ENCODE measurements around the gene CYP4B1.
A peak's percentile ranks its signal among the peaks of the same experiment; 100 is the strongest.
"Not testable (repeated sequence)": the region's sequence is repeated elsewhere in the genome, so short reads cannot be mapped to it uniquely, and the experiment has no call there.

Gene CYP4B1

GRCh38 chr1:46798810-46799209 is at the start of gene CYP4B1:
CYP4B1 (plus strand) TSS chr1:46799046; CDS start chr1:46799082, 36 bp downstream.
- DNase-seq (ENCODE audit: low spot score): no peak
- FAIRE-seq: no peak

GRCh38 chr1:46749404-46749803 is 49.4 kb upstream of the CYP4B1 start:
- DNase-seq (ENCODE audit: low spot score) (no peak), FAIRE-seq (no peak)

GRCh38 chr1:46749921-46750404 is 48.9 kb upstream of the CYP4B1 start:
- no peak for FAIRE-seq

GRCh38 chr1:46753985-46754384 is 44.9 kb upstream of the CYP4B1 start:
- FAIRE-seq: no peak
- no peak for DNase-seq (ENCODE audit: low spot score)

More at GRCh38 chr1:46749921-46750404, 48.9 kb upstream of the CYP4B1 start:
- DNase-seq (ENCODE audit: low spot score): no peak

- DNase-seq (ENCODE audit: low spot score); FAIRE-seq: not testable (repeated sequence)
Observed at GRCh38 chr1:46754707-46755106, 44.1 kb upstream of the CYP4B1 start.

- no peak for FAIRE-seq
- no peak for DNase-seq (ENCODE audit: low spot score)
Observed at GRCh38 chr1:46755121-46755520, 43.7 kb upstream of the CYP4B1 start.

GRCh38 chr1:46757247-46757955 is 41.4 kb upstream of the CYP4B1 start:
- DNase-seq (ENCODE audit: low spot score): peak; percentile 47
- no peak for FAIRE-seq

GRCh38 chr1:46757956-46758528 is 40.8 kb upstream of the CYP4B1 start:
- FAIRE-seq (no peak), DNase-seq (ENCODE audit: low spot score) (no peak)

- DNase-seq (ENCODE audit: low spot score): no peak
- FAIRE-seq: no peak
Observed at GRCh38 chr1:46760558-46761166, 38.2 kb upstream of the CYP4B1 start.

- DNase-seq (ENCODE audit: low spot score): no peak
Observed at GRCh38 chr1:46761740-46762139, 37.1 kb upstream of the CYP4B1 start.

GRCh38 chr1:46764402-46764801 is 34.4 kb upstream of the CYP4B1 start:
- FAIRE-seq (no peak), DNase-seq (ENCODE audit: low spot score) (no peak)

More at GRCh38 chr1:46761740-46762139, 37.1 kb upstream of the CYP4B1 start:
- no peak for FAIRE-seq

GRCh38 chr1:46767649-46768282 is 31.1 kb upstream of the CYP4B1 start:
- no peak for FAIRE-seq
- DNase-seq (ENCODE audit: low spot score): no peak

- DNase-seq (ENCODE audit: low spot score): no peak
- FAIRE-seq: no peak
Observed at GRCh38 chr1:46768445-46768844, 30.4 kb upstream of the CYP4B1 start.

- FAIRE-seq (no peak), DNase-seq (ENCODE audit: low spot score) (no peak)
Observed at GRCh38 chr1:46769028-46769740, 29.7 kb upstream of the CYP4B1 start.

- DNase-seq (ENCODE audit: low spot score): no peak
- FAIRE-seq: peak; percentile 70
Observed at GRCh38 chr1:46770541-46770940, 28.3 kb upstream of the CYP4B1 start.

GRCh38 chr1:46772571-46772970 is 26.3 kb upstream of the CYP4B1 start:
- DNase-seq (ENCODE audit: low spot score) (no peak), FAIRE-seq (no peak)

GRCh38 chr1:46774297-46774696 is 24.5 kb upstream of the CYP4B1 start:
- FAIRE-seq (no peak), DNase-seq (ENCODE audit: low spot score) (no peak)

- not testable (repeated sequence) for FAIRE-seq; DNase-seq (ENCODE audit: low spot score)
Observed at GRCh38 chr1:46778456-46778855, 20.4 kb upstream of the CYP4B1 start.

- no peak for DNase-seq (ENCODE audit: low spot score)
- FAIRE-seq: no peak
Observed at GRCh38 chr1:46784666-46785065, 14.2 kb upstream of the CYP4B1 start.

GRCh38 chr1:46788634-46789033 is 10.2 kb upstream of the CYP4B1 start:
- FAIRE-seq; DNase-seq (ENCODE audit: low spot score): not testable (repeated sequence)

- no peak for FAIRE-seq
Observed at GRCh38 chr1:46790446-46791101, 8.3 kb upstream of the CYP4B1 start.

More at GRCh38 chr1:46790446-46791101, 8.3 kb upstream of the CYP4B1 start:
- no peak for DNase-seq (ENCODE audit: low spot score)
